HG02763 (cell line): ENCODE results near the gene MBP.

Experiments used
- ATAC-seq: cut with Tn5 transposase; IDR thresholded peaks from one replicate; pipeline ENCODE4 v1.9.1; 2021; ENCODE audit warnings: mild to moderate bottlenecking, moderate library complexity; ENCODE audit not compliant: unreplicated experiment

MBP gene

DNA sequence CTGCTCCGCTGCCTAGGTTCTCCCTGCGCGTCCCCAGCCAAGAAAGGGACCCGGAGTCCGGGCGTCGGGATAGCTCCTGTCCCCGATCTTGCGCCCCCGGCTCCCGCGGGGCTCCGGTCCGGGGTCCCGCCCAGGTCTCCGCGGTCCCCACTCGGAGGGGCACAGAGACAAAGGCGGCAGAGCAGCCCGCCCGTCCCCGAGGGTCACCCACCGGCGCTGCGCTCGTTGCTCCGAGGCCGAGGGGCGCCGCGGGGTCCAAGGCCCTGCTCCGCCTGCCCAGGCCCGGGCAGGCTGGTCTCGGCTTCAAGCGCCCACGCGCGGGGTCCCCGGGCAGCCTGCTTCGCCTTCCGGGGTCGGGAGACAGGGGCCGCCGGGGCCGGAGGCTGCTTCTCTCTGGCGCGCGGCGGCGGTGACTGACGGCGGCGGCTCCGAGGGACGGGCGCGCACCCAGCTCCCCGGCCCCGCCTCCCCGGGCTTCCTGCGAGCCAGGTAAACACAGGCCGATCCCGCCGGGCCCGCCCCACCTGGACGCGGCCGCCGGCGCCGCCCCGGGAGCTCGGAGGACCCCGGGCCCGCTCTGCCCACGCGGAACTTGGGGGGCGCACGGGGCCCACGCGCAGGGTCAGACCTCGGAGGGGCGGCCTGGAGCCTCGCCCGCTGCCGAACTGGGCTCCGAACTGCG is at the start of gene MBP:
MBP (minus strand) TSS at position 415 of the 682 bp plus-strand sequence. CDS start 27,522 bp downstream, outside the sequence.
- ATAC-seq: peak; percentile 55

DNA sequence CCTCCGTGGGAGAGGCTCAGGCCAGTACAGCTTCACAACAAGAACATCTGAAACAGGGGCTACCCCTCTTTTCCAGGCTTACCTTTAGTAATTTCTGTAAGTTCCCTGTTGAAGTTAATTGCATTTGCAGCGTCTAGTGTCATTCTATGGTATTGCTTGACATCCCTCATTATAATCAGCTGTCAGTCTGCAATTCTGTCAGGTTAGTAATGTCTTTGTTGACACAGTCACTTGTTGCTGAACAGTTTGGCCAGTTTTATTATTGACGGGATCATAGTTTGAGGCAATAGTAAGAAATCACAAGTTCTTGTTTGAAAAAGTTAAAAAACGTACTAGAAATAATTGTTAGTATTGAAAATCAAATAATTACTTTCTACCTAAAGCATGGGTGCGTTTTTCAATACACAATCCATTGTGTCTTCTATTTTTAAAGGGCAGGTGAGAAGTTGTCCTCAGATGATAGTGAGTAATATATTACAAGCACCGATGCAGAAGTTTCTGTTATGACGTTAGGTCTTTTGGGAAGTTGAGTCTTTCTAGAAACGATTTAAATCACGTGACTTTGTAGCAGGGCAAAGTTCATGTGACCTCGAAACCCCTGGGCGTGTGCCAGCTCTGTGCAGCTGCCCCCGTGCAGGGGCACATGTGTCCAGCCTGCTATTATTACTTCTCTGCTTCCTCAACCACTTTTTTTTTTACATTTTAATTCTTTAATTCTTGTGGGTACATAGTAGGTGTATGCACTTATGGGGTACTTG is 49.5 kb upstream of the MBP start:
- ATAC-seq: no peak

DNA sequence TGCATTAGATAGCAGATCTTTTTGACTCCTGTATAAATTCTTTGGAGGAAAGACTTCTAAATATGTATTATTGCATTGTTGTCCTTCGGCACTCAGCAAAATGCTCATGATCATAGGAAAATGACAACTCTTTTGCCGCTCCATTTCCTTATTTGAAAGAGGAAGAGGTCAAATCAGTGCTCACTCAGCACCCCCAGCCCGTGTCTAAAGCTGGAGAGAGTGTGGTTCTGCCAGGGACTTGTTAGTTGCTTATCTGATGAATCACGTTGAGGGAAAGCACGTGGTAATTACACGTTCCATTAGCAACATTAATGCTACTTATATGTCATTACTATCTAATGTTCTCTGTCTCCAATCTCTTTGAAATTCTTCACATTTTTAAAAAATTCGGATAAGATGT is 46.0 kb upstream of the MBP start:
- ATAC-seq: no peak

DNA sequence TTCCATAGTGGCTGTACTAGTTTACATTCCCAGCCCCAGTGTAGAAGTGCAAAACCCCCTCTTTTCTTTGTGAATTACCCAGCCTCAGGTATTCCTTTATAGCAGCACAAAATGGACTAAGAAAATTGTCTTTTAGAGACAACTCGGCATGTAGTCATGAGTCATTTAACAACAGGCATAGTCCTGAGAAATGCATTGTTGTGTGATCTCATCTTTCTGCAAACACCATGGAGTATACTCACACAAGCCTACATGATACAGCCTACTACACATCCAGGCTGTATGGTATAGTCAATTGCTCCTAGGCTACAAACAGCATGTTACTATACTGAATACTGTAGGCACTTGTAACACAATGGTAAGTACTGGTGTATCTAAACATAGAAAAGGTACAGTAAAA is 44.4 kb upstream of the MBP start:
- no peak for ATAC-seq

DNA sequence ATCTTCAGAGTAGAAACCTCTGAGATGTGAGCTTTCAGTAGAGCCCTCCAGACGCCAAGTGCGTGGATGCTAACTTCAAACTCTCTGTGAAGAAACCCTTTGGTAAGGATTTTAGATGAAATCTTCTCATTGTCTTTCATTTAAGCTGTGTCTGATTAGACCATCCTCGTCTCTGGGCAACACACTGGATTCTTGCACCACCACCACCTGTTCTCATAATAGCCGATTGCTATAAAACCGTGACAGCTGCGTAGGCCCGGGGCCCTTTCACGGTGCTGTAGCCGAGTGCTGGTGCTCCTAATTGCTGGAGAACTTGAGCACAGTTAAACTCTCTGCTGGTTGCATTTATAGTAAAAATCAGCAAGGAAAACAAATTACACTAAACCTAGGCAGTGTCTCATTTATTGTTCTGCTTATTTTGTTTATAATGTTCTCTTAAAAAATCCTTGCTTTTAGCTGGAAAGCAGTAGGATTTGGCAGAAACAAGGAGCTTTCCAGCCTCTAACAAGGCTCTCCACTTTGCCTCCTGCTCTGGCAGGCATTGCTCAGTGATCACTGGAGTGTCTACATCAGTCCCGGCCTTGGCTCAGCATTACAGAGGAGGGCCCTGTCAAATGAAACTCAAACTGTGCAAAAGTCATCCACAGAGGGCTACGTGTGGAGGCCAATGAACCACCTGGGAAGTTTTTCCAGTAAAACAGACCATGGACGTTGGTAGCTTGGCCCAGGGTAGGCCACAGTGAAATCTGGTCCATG is 40.9 kb upstream of the MBP start:
- ATAC-seq: no peak

DNA sequence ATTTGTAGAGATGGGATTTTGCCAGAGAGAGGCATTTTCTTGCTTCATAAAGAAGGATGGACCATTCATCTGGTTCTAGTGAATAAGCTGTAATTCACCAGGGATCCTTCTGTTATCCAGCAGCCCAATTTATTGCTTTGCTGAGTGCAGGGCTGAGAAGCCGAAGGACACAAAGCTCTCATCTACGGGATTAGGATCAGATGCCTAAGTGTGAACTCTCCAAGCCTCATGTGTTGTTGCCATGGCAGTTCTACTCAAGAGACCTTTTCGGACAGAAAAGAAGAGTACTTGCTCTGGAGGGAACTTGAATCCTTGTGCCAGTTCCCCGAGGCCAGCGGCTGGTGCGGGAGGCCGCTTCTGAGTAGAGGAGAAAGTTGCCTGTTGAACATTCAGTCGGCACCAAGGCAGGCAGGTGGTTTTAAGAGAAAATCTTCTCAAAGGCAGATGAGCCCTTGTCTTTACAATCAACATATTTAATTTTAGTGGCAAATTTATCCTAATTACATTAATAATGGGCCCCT is 38.4 kb upstream of the MBP start:
- no peak for ATAC-seq

DNA sequence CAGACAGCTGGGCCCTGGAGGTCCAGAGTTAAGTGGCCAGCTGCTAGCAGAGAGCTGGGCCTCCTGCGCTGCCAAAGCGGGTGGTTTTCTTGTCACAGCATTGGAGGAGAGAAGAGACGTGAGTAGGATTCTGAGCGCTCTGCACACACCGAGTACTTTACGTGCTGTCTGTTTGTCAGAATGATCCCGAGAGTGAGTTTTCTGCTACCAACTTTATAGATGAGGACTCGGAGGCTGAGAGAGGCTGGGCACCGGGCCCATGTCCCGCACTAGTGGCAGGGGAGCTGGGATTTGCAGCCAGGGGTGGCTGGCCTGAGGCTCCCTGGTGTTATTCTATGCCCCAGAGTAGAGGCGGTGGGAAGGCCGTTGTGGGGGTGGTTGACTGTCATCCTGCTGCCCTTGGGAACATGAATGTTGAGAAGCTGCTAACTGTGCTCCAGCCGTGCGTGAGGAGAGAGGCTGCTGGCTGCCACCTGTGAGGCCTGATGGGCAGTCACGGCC is 36.3 kb upstream of the MBP start:
- no peak for ATAC-seq

DNA sequence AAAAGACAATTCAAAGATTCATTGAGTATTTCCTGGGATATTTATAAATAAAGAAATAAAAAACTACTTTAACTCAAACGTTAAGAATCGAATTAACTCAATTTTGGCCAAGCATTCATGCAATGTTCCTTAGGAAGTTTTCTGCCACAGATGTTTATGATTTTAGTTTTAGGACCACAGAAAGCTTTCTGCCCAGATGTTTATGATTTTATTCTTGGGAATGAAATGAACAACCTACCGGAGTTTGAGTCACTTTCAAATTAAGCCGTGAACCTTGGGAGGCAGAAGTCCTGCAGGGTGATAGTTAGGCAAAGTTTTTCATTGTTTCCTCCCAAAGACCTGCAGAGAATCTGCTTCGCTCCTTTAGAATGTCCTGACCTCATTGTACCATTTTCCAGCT is 34.7 kb upstream of the MBP start:
- ATAC-seq: no peak

DNA sequence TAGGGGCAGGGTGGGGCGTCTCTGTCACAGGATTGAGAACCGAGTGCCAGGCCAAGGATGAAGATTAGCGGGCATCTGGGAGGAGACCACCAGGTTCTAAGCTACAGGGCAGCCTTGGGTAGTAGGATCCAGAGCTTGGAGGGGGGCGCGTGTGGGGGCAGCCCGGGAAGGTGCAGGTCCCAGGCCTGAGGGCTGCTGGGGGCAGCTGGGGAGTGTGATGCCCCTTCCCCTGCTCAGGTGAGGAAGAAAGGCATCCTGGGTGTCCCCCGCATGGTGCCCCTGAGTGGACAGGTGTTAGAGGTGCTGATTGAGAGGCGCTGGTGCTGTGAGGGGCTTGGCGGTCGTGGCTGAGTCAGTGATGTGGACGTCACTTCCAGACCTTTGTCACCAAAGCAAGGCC is 33.9 kb upstream of the MBP start:
- no peak for ATAC-seq

DNA sequence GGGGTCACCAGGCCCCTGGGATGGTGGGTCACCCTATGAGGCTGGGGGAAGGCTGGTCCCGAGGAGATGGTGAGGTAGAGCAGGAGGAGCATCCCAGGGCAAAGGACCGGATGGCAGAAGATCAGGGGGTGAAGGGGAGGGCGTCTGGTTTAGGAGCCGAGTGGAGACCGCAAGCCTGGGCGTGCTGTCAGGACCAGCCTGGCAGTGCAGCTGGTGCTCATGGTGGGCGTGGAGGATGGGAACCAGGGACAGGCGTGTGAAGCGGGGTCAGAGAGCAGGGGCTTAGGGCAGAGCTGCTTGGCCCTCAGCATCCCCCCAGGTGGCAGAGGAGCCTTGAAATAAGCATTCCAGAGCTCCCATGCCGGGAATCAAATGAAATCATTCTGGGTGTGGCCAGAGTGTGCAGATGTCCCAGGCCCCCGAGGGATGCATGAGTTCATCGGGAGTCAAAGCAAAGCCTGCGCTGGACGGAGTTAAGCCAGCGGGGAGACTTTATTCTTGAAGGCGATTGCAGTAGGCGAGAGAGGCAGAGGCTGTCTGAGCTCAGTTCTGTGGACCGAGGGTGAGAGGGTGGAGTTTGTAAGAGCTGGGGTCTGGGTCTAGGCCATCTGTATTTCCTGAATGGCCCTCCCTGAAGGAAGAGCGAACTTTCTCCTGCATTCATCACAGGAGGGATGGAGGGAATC is 33.1 kb upstream of the MBP start:
- ATAC-seq: no peak

DNA sequence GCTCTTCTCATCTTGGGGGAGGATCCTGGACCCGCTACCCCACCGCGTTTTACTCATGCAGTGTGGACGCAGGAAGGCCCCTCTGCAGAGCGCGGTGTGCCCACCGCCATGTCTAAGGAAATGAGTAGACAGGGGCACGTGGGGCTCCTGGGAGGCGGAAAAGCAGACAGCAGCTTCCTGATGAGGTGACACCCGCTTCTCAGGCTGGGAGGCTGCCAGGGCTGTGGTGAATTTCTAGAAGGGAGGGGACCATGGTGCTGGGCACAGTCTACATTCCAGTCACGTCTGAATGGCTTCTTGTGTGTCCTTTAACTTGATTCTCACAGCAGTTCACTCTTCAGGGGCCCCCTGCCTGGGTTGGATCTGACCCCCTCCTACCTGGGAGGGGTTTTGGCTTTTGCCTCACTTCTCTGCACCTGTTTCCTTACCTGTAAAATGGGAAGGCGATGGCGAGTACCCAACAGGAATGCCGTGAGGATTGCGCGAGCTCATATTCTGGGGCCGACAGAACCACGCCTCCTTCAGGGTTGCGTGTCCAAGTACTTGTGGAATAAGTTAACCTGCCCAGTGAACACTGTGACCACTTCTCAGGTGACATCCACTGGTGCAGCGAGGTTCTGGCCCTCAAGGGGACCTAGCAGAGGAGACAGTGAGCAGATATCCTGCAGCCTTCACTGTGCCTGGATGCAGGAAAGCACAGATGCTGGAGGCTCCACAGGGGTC is 32.3 kb upstream of the MBP start:
- ATAC-seq: no peak

DNA sequence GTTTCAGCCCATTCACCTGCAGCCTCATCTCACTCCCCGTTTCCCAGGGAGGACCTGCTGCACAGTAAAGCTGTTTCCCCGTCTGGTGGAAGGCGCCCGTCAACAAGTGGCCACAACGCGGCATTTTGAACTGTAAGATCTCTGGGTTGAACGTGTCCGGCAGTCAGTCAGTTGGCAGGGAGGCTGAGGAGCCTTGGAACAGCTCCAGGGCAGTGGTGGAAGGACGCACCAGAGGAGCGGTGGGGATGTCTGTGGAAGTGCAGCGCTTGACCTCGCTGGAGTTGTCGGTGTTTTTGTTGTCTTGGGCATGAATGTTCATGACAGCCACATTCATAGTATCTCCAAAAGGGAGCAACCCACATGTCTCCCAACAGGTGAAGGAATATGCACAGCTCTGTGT is 31.4 kb upstream of the MBP start:
- no peak for ATAC-seq

DNA sequence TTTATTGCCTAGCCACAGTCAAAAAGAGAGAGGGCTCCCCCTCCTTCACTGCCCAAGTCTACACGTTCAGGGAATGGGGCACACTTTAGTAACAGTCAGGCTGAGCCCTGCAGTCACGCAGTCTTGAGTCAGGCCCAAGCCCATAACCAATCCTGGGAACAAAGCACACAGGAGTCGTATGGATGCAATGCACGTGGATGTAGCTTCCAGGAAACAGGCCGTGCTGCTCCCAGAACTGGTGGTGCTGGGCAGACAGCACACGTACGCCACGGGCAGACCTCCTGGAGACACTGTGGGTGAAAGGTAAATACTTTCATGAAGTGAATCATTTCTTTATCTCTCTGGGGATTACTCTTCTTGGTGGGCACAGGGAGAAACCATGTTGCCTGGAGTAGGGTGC is 30.0 kb upstream of the MBP start:
- no peak for ATAC-seq

DNA sequence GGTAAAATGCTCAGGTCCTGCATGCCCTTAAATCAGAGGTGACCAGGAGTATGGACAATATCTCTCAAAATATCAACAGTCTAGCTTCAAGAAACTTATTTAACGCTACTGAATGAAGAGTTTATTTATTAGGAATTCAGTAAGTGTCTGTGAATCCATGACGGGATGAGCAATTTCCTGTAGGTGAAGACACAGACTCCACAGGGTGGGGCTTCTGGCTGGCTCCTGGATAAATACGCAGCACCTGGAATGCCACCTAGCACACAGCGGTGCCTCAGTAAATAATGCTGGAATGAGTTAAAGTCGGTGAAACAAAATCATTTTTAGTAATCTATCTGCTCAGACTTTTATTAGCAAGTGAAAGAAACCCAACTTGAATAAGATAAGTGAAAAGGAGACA is 29.4 kb upstream of the MBP start:
- no peak for ATAC-seq

DNA sequence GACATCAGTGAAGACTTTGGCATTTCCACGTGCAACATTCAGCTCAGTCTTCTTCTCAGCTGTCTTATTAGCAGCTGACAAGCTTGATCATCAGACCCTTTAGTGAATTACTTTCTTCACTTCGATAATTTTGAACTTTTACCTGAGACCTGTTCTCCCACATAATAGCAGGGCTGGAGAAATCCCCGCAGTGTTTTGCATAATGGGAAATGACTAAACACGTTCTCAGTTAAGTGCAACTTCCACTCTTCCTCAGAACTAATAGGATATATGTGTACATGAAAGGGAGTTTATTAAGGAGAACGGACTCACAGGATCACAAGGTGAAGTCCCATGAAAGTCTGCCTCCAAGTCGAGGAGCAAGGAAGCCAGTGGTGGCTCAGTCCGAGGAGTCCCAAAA is 28.8 kb upstream of the MBP start:
- ATAC-seq: no peak

DNA sequence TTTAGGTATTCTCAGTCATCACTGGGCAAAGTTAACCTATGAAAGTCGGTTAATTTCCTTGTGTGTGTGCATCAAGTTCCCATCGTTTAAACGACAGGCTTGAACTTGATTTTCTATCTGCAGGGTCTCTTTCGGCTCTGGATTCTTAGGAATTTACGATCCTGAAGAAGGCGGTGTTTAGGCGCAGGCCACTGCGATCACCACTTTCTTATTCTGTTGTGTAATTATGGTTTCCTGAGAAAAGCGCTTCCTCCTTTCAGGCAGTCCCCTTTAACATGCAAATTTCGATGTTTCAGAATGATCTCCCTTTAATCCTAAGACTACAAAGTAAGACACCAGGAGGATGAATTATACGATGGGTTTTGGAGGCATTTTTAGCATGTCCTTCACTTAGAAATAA is 27.9 kb upstream of the MBP start:
- peak; percentile 47 for ATAC-seq

DNA sequence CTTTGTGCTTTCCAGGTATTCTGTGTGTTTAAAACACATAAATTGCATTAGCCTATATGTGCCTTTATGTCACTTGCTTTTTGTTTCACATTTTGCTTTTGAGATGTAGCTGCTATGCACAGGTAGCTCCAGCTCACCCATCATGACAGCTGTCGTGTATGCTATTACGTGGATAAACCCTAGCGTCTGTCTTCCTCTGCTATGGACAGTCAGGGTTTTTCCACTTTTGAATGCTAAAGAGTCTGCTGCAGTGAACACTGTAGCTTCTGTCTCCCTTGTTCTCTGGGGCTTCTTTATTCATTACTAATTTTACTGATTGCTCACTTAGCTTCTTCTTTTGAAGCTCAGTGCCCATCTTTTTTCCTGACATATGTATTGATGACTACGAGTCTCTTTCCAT is 24.7 kb upstream of the MBP start:
- no peak for ATAC-seq

DNA sequence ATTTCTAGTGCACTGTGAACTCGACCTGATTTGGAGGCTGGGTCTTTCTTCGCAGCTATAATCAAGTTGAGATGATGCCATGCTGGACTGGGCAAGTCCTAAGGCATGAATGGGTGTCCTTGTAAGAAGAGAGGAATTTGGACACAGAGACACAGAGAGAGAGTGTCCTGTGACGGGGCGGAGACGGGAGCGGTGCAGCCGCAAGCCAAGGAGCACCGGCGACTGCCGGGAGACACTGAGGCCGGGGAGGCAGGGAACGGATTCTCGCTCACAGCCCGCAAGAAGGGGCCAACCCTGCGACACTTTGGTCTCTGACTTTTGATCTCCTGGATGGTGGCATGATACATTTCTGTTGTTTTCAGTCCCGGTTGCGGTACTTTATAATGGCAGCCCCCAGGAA is 22.4 kb upstream of the MBP start:
- ATAC-seq: no peak

DNA sequence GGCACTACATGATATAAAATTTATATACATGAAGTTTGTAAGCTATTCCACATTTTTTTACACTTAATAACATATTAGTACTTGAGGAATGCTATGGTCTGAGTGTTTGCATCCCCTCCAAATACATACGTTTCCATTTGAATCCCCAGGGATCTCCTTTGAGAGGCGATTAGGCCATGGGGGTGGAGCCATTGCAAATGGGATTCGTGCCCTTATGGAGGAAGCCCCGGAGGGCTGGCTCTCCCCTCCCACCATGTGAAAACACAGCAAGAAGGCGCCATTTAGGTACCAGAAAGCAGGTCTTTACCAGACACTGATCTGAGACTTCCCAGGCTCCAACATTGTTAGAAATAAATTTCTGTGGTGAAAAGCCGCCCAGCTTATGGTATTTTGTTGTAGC is 20.8 kb upstream of the MBP start:
- ATAC-seq: no peak

DNA sequence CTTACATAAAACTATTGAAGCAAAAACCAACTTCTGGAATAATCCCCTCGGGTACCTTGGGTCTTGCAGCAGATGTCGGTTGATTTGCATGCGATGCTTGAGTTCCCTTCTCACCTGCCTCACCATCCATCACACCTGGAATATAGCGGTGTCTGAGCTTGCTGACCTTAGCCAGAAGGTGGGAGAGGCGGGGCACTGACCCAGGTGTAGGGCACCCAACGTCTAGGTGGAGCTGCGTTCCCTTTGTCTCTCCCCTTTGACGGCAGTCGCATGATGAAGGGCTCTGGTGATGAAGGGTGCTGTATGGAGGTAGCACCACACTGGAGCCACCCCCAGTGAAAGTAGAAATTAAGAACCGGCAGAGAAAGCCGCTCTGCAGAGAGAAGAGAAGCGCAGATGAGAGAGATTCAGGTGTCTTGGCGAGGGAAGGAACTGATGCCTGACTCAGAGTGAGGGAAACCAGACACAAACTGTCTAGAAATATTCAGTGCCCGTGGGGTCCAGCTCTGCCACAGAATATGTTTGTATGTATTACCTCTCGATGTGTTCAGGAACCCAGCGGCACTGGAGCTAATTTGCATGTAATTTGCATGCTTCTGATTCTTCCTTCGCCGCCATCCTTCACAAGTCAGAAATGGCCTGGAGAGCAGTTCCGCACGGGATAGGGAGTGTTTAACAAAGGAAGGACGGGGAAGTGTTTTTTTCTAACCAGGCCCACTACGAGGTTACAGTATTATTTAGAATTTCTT is 19.4 kb upstream of the MBP start:
- ATAC-seq: no peak
